OCI-LY7 (cell line): ENCODE results near the gene CD320. TPM values are rescaled to one million over a fixed set of nuclear protein-coding genes. Genes with fewer than 3 reads are reported as not detected.

Experiments used
- BruUV-seq: library from RNA; stranded (reverse); fragments of 400-500 nt; replicated peaks from 2 replicates; lab custom pipeline; 2021; lab: Mats Ljungman, UMichigan
- CTCF ChIA-PET: fragments of 300-600 bp; sonication (Branson Sonifier 250); formaldehyde crosslinking; loops from one replicate; lab custom pipeline; 2022; ENCODE audit warnings: antibody characterized with exemption; ENCODE audit not compliant: unreplicated experiment; lab: Charles Lee
- POLR2A ChIA-PET: fragments of 300-600 bp; sonication (Branson Sonifier 250); formaldehyde crosslinking; loops from one replicate; lab custom pipeline; 2022; ENCODE audit warnings: antibody characterized with exemption; lab: Charles Lee
- DNase-seq: peaks from one replicate; pipeline ENCODE4 v3.0.0-alpha.2; 2015; ENCODE audit warnings: low spot score
- H2AFZ ChIP-seq: fragments of 200-600 bp; sonication (generic), shearing (Covaris generic); 2 replicates; pipeline ENCODE4 v1.6.1; 2014; ENCODE audit warnings: mild to moderate bottlenecking, antibody characterized with exemption, low read length, moderate library complexity
- H3K27ac ChIP-seq: fragments of 200-600 bp; sonication (generic); 2 replicates; pipeline ENCODE4 v1.5.1; 2014; ENCODE audit warnings: mixed run types, low read depth, mild to moderate bottlenecking, moderate library complexity, low read length, inconsistent platforms; ENCODE audit not compliant: poor library complexity, severe bottlenecking
- H3K36me3 ChIP-seq: fragments of 200-600 bp; sonication (generic); 2 replicates; pipeline ENCODE4 v1.6.1; 2014; ENCODE audit warnings: mild to moderate bottlenecking, antibody characterized with exemption, low read length, moderate library complexity, mixed read lengths; ENCODE audit not compliant: insufficient read depth
- H3K4me1 ChIP-seq: fragments of 200-600 bp; sonication (generic); 2 replicates; pipeline ENCODE4 v1.5.1; 2014; ENCODE audit warnings: mild to moderate bottlenecking, low read length; ENCODE audit not compliant: insufficient read depth, poor library complexity, severe bottlenecking
- H3K4me2 ChIP-seq: fragments of 200-600 bp; sonication (generic); 2 replicates; pipeline ENCODE4 v1.6.1; 2014; ENCODE audit warnings: mild to moderate bottlenecking, low read length
- H3K4me3 ChIP-seq: fragments of 200-600 bp; sonication (generic); 2 replicates; pipeline ENCODE4 v1.5.1; 2014; ENCODE audit warnings: mild to moderate bottlenecking, low read depth, low read length; ENCODE audit not compliant: poor library complexity, severe bottlenecking
- H3K79me2 ChIP-seq: fragments of 200-600 bp; sonication (generic); 2 replicates; pipeline ENCODE4 v1.6.1; 2016; ENCODE audit warnings: low read depth, mild to moderate bottlenecking, low read length, moderate library complexity, mixed read lengths; ENCODE audit not compliant: insufficient read depth
- H3K9me2 ChIP-seq: fragments of 200-600 bp; sonication (generic); 2 replicates; pipeline ENCODE4 v1.6.1; 2016; ENCODE audit warnings: mild to moderate bottlenecking, low read length, mixed read lengths; ENCODE audit not compliant: insufficient read depth
- H3K9me3 ChIP-seq: fragments of 200-600 bp; sonication (generic); 2 replicates; pipeline ENCODE4 v1.6.1; 2014; ENCODE audit warnings: mild to moderate bottlenecking, mixed run types, low read length, mixed read lengths
- H4K20me1 ChIP-seq: fragments of 200-600 bp; sonication (generic); 2 replicates; pipeline ENCODE4 v1.6.1; 2014; ENCODE audit warnings: mild to moderate bottlenecking, antibody characterized with exemption, low read length, moderate library complexity, mixed read lengths; ENCODE audit not compliant: insufficient read depth
- CTCF ChIP-seq: fragments of 200-600 bp; sonication (generic); conservative IDR thresholded peaks from 2 replicates; pipeline ENCODE4 v1.5.1; 2014; ENCODE audit warnings: mild to moderate bottlenecking, antibody characterized with exemption, low read length, moderate library complexity, mixed read lengths
- EZH2phosphoT487 ChIP-seq: fragments of 200-600 bp; sonication (generic); IDR thresholded peaks from 2 replicates; pipeline ENCODE4 v1.6.1; 2018; ENCODE audit warnings: low read depth, borderline replicate concordance, mild to moderate bottlenecking, mixed run types, antibody characterized with exemption, low read length, moderate library complexity, mixed read lengths
- intact Hi-C: fragments of 100-400 bp; cut with micrococcal nuclease; formaldehyde crosslinking; loops from one replicate; pipeline ENCODE4 v1.10.0; 2022; ENCODE audit not compliant: unreplicated experiment
- total RNA-seq, 2 experiments: library from RNA; depleted of rRNA in 1 of 2; stranded (reverse); fragments of >200 nt in 1 of 2; shearing (Covaris generic) in 1 of 2; gene quantifications; 2 replicates each; pipeline ENCODE4 v1.2.3, GENCODE V29; 2014 to 2022

The CD320 gene
- total RNA-seq, 2 experiments from 2014 or later, result 39.1 to 49.2 TPM

DNA sequence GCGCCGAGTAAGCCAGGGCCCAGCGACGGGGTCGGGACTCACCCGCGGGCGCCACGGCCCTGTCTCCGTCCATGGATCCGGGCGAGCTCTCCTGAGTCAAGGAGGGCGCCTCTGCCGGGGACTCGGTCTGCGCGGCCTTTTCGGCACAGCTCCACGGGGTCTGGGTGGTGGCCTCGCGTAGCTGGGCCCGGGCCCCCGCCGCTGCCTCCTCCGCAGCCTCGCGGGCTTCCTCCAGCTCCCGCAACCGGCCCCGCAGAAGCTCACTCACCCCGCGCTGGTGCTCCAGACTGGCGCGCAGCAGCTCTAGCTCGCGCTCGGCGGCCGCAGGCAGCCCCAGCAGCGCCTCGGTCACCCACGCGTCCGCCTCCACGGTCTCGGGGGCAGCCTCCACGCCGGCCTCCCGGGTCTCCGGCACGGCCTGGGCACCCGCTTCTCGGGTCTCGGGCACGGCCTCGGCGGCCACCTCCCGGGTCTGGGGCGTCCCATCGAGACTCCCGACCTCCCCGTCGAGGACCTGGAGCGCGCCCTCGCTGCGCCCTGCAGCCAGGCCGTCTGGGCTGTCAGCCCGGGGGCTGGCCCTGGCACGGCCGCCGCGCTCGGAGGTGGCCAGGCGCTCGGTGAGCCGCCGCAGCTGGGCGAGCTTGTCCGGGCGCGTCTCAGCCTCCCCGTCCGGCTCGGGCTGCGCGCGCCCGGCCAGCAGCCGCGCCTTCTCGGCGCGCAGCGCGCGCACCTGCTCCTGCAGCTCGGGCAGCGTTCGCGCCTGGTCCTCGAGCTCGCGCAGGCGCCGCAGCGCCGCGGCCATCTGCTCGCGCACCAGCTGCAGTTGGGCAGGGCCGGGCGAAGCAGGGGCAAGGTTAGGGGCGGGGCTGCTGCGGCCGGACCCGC, 26.5 kb upstream of the CD320 start:
- POLR2A ChIA-PET, result no interaction called here
- DNase-seq, result no peak
- Histone ChIP-seq H3K27ac (no peak overlapping the region), H3K4me3 (no peak overlapping the region), H3K4me1 (no peaks in the 10 kb centered on the region), H3K9me2 (no peaks in the 10 kb centered on the region), H3K9me3 (no peaks in the 10 kb centered on the region), H4K20me1 (no peaks in the 10 kb centered on the region), H2AFZ (no peak overlapping the region), H3K79me2 (no peaks in the 10 kb centered on the region), H3K4me2 (no peak overlapping the region), H3K36me3 (no peaks in the 10 kb centered on the region)
- intact Hi-C loops, result no loop called here
- TF ChIP-seq CTCF, result no peak
- TF ChIP-seq EZH2phosphoT487, result no peak
- CTCF ChIA-PET, result no interaction called here
- BruUV-seq, result no TSS peak

- no peaks in the 10 kb centered on the region for H4K20me1 ChIP-seq
- POLR2A ChIA-PET, result no interaction called here
- TF ChIP-seq CTCF, result no peak
- no peak for TF ChIP-seq EZH2phosphoT487
- BruUV-seq, result no TSS peak
- H3K4me2 ChIP-seq, result no peak overlapping the region
- no peaks in the 10 kb centered on the region for H3K4me1 ChIP-seq
- H3K9me3 ChIP-seq, result no peaks in the 10 kb centered on the region
- H3K36me3 ChIP-seq, result no peaks in the 10 kb centered on the region
- H3K9me2 ChIP-seq, result no peaks in the 10 kb centered on the region
- no peak overlapping the region for H3K27ac ChIP-seq
- no peaks in the 10 kb centered on the region for H3K79me2 ChIP-seq
- intact Hi-C loops, result no loop called here
- no peak overlapping the region for H3K4me3 ChIP-seq
- H2AFZ ChIP-seq, result no peak overlapping the region
- CTCF ChIA-PET, result no interaction called here
- DNase-seq, result no peak
These were observed 25.8 kb upstream of the CD320 start for GRCh38 chr19:8333767-8334457.
